Measurements from ENCODE around the gene CHN1.

CHN1 gene

GRCh38 chr2:174812037-174812436 is 193.1 kb downstream of the CHN1 start:
- DNase-seq (ENCODE audit: low read depth), result no peak

GRCh38 chr2:174807931-174808330 is 197.2 kb downstream of the CHN1 start:
- H3K4me3 ChIP-seq (ENCODE audit: low read depth, low read length), result no peak overlapping the region
- DNase-seq (ENCODE audit: low read depth), result no peak
- TF ChIP-seq CTCF (conservative IDR thresholded peaks at IDR 0.05; ENCODE audit: low read depth, low read length), result no peak

More at GRCh38 chr2:174812037-174812436, 193.1 kb downstream of the CHN1 start:
- no peak overlapping the region for H3K4me3 ChIP-seq (ENCODE audit: low read depth, low read length)
- TF ChIP-seq CTCF (conservative IDR thresholded peaks at IDR 0.05; ENCODE audit: low read depth, low read length), result no peak

- no peak overlapping the region for H3K4me3 ChIP-seq (ENCODE audit: low read depth, low read length)
- no peak for DNase-seq (ENCODE audit: low read depth)
- no peak for TF ChIP-seq CTCF (conservative IDR thresholded peaks at IDR 0.05; ENCODE audit: low read depth, low read length)
Measured at GRCh38 chr2:174805803-174806202, 199.4 kb downstream of the CHN1 start.

GRCh38 chr2:174802459-174802858 is 202.7 kb downstream of the CHN1 start:
- no peak overlapping the region for H3K4me3 ChIP-seq (ENCODE audit: low read depth, low read length)
- DNase-seq (ENCODE audit: low read depth), result no peak
- no peak for TF ChIP-seq CTCF (conservative IDR thresholded peaks at IDR 0.05; ENCODE audit: low read depth, low read length)

- no peak for TF ChIP-seq CTCF (conservative IDR thresholded peaks at IDR 0.05; ENCODE audit: low read depth, low read length)
- no peak overlapping the region for H3K4me3 ChIP-seq (ENCODE audit: low read depth, low read length)
- no peak for DNase-seq (ENCODE audit: low read depth)
Measured at GRCh38 chr2:174800436-174801205, 204.6 kb downstream of the CHN1 start.

- TF ChIP-seq CTCF (conservative IDR thresholded peaks at IDR 0.05; ENCODE audit: low read depth, low read length), result no peak
- H3K4me3 ChIP-seq (ENCODE audit: low read depth, low read length), result no peak overlapping the region
- DNase-seq (ENCODE audit: low read depth), result no peak
Measured at GRCh38 chr2:174798801-174799200, 206.4 kb downstream of the CHN1 start.

GRCh38 chr2:174797781-174798276 is 207.4 kb downstream of the CHN1 start:
- H3K4me3 ChIP-seq (ENCODE audit: low read depth, low read length), result no peak overlapping the region
- peak; percentile 58 for DNase-seq (ENCODE audit: low read depth)
- no peak for TF ChIP-seq CTCF (conservative IDR thresholded peaks at IDR 0.05; ENCODE audit: low read depth, low read length)
